GM18951 (cell line): ENCODE measurements around the gene SON.
"Not testable (repeated sequence)": the region's sequence is repeated elsewhere in the genome, so short reads cannot be mapped to it uniquely, and the experiment has no call there.

Experiments used
- POLR2A ChIP-seq: IDR thresholded peaks from 4 replicates; pipeline ENCODE4 v1.6.1; 2011; ENCODE audit warnings: mild to moderate bottlenecking; ENCODE audit not compliant: insufficient read length, insufficient read depth; ENCODE audit errors: extremely low read depth
- in situ Hi-C: fragments of 300-500 bp; cut with MboI; formaldehyde crosslinking; loops from one replicate; pipeline ENCODE4 v1.12.0; 2022; ENCODE audit warnings: low sequenced_read_pairs, mixed read lengths, inconsistent platforms; ENCODE audit not compliant: unreplicated experiment

SON gene

DNA sequence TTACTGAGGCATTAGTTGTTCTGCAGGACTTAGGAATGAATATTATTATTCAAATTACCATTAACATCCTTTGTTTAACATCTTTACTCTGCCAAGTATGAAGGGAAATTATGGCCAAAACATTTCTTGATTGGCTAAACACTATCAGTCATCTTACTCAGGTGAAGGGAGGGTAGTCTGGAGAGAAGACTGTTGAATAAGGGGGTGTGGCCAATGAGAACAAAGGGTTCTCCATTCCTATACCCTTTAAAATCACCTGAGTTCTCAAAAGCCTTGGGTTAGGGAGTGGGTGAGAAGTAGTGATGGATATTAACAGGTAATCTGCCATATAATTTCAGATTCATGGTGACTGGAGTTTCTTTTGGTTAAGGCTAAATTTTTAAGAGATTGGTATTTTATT lies 79.4 kb downstream of the SON start:
- in situ Hi-C loops: no loop called here
- TF ChIP-seq POLR2A: no peak

DNA sequence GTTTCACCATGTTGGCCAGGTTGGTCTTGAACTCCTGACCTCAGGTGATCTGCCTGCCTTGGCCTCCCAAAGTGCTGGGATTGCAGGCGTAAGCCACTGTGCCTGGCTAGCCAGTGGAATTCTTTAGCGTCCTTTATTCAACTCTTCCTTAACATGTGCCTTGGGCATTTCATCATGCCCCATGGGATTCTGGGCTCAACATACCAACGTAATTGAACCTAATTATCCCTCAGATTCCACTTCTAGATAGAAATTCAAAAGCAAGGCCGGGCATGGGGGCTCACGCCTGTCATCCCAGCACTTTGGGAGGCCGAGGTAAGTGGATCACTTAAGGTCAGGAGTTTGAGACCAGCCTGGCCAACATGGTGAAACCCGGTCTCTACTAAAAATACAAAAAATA lies 83.3 kb downstream of the SON start:
- in situ Hi-C loops: not testable (repeated sequence)
